K562 (cell line): ENCODE measurements around the gene CCM2. TPM values are rescaled to one million over a fixed set of nuclear protein-coding genes. Genes with fewer than 3 reads are reported as not detected.

Experiments
- EGR1 ChIP-seq: fragments of 450-650 bp; conservative IDR thresholded peaks from 2 replicates; pipeline ENCODE4 v1.6.1; 2017; ENCODE audit warnings: mild to moderate bottlenecking
- HDGF ChIP-seq: fragments of 450-650 bp; IDR thresholded peaks from 2 replicates; pipeline ENCODE4 v1.6.1; 2016
- HNRNPUL1 ChIP-seq: fragments of 200-400 bp; formaldehyde crosslinking; IDR thresholded peaks from 2 replicates; pipeline ENCODE4 v1.6.1; 2017; ENCODE audit warnings: low read length
- LARP7 ChIP-seq: fragments of 450-650 bp; IDR thresholded peaks from 2 replicates; pipeline ENCODE4 v1.6.1; 2016
- NELFE ChIP-seq: IDR thresholded peaks from 2 replicates; pipeline ENCODE4 v1.6.1; 2011; ENCODE audit warnings: mild to moderate bottlenecking; ENCODE audit not compliant: insufficient read depth, insufficient read length
- POU5F1 ChIP-seq: fragments of 150-350 bp; IDR thresholded peaks from 2 replicates; pipeline ENCODE4 v1.6.1; 2014; ENCODE audit warnings: borderline replicate concordance, low read length, low read depth, mild to moderate bottlenecking; ENCODE audit not compliant: partially characterized antibody
- ZNF146 ChIP-seq: IDR thresholded peaks from one replicate; pipeline ENCODE4 v1.6.1; 2018; ENCODE audit warnings: missing compliant biosample characterization; ENCODE audit not compliant: unreplicated experiment
- ZNF699 ChIP-seq: fragments of 250-450 bp; sonication (Bioruptor Pico); IDR thresholded peaks from 2 replicates; pipeline ENCODE4 v1.8.0; 2021; ENCODE audit warnings: mild to moderate bottlenecking, moderate library complexity; ENCODE audit not compliant: insufficient replicate concordance
- polyA plus RNA-seq, 8 experiments: library from polyadenylated mRNA; depleted of rRNA in 4 of 8; stranded (reverse) in 5 of 8; unstranded in 3 of 8; fragments of >200 nt; fragmentation: Nextera tagmentation in 2 of 8; fragmentation: Illumina TruSeq in 1 of 8; extraction: Ambion mirVana in 2 of 8; extraction: Trizol in 1 of 8; gene quantifications; 2 replicates each; pipeline versions ENCODE4 v1.2.1 to v1.2.3, GENCODE V29; 2011 to 2014; ENCODE audit warnings: inconsistent platforms in 1 of 8, missing spikeins in 1 of 8
- total RNA-seq, 7 experiments: library from RNA; depleted of rRNA in 6 of 7; stranded (reverse); fragments of >200 nt in 6 of 7; fragmentation: Illumina TruSeq in 2 of 7; extraction: Trizol in 2 of 7; gene quantifications; 2 replicates each; pipeline versions ENCODE4 v1.2.1 to v1.2.3, GENCODE V29; 2011 to 2021; ENCODE audit warnings: low replicate concordance in 1 of 7
- TF ChIP-seq, protein P1 (sequence below): fragments of 200-600 bp; sonication (generic); IDR thresholded peaks from one replicate; pipeline ENCODE4 v1.6.1; 2012; ENCODE audit warnings: mild to moderate bottlenecking, low read depth, low read length, inconsistent platforms
- TF ChIP-seq, protein P2 (sequence below): sonication (generic); formaldehyde crosslinking; IDR thresholded peaks from 2 replicates; pipeline ENCODE4 v1.8.0; 2022; ENCODE audit warnings: missing genetic modification reagents, mild to moderate bottlenecking, borderline replicate concordance
- TF ChIP-seq, protein P3 (sequence below): fragments of 250-450 bp; sonication (Bioruptor Pico); IDR thresholded peaks from 2 replicates; pipeline ENCODE4 v1.9.0; 2021; ENCODE audit warnings: mild to moderate bottlenecking, inconsistent platforms

CCM2 gene
- total and polyA plus RNA-seq, 9 of the 15 experiments (the other 6 are each of a cell fraction or from before 2014, with no cell fraction given): 0.41 to 38.6 (median 25.9) TPM

DNA sequence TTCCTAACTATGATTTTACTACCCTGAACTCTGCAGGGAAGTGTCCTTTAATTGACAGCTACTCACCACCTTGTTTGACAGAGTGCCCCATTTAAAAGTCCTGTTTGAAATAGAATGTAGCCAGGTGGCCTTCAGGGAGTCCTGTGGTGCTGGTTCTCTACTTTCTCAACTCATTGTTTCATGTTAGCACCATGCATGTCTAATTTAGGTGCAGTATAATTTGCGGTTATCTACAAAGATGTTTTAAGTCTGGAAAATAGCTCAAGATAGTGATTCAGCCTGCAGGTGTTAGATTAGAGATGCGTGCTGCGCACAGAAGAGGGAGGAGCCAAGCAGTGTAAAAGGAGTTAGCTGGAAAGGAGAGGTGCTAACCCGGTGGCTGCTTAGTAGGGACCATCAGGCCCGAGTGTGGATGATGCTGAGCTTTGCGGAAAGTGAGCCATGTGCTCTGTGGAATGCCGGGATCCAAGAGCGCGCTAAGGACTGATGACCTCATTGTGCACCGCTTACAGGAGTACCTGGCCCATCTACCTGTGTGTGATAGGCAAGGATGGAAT lies 1.2 kb downstream of the CCM2 start (continued):
- TF ChIP-seq, protein P1, sequence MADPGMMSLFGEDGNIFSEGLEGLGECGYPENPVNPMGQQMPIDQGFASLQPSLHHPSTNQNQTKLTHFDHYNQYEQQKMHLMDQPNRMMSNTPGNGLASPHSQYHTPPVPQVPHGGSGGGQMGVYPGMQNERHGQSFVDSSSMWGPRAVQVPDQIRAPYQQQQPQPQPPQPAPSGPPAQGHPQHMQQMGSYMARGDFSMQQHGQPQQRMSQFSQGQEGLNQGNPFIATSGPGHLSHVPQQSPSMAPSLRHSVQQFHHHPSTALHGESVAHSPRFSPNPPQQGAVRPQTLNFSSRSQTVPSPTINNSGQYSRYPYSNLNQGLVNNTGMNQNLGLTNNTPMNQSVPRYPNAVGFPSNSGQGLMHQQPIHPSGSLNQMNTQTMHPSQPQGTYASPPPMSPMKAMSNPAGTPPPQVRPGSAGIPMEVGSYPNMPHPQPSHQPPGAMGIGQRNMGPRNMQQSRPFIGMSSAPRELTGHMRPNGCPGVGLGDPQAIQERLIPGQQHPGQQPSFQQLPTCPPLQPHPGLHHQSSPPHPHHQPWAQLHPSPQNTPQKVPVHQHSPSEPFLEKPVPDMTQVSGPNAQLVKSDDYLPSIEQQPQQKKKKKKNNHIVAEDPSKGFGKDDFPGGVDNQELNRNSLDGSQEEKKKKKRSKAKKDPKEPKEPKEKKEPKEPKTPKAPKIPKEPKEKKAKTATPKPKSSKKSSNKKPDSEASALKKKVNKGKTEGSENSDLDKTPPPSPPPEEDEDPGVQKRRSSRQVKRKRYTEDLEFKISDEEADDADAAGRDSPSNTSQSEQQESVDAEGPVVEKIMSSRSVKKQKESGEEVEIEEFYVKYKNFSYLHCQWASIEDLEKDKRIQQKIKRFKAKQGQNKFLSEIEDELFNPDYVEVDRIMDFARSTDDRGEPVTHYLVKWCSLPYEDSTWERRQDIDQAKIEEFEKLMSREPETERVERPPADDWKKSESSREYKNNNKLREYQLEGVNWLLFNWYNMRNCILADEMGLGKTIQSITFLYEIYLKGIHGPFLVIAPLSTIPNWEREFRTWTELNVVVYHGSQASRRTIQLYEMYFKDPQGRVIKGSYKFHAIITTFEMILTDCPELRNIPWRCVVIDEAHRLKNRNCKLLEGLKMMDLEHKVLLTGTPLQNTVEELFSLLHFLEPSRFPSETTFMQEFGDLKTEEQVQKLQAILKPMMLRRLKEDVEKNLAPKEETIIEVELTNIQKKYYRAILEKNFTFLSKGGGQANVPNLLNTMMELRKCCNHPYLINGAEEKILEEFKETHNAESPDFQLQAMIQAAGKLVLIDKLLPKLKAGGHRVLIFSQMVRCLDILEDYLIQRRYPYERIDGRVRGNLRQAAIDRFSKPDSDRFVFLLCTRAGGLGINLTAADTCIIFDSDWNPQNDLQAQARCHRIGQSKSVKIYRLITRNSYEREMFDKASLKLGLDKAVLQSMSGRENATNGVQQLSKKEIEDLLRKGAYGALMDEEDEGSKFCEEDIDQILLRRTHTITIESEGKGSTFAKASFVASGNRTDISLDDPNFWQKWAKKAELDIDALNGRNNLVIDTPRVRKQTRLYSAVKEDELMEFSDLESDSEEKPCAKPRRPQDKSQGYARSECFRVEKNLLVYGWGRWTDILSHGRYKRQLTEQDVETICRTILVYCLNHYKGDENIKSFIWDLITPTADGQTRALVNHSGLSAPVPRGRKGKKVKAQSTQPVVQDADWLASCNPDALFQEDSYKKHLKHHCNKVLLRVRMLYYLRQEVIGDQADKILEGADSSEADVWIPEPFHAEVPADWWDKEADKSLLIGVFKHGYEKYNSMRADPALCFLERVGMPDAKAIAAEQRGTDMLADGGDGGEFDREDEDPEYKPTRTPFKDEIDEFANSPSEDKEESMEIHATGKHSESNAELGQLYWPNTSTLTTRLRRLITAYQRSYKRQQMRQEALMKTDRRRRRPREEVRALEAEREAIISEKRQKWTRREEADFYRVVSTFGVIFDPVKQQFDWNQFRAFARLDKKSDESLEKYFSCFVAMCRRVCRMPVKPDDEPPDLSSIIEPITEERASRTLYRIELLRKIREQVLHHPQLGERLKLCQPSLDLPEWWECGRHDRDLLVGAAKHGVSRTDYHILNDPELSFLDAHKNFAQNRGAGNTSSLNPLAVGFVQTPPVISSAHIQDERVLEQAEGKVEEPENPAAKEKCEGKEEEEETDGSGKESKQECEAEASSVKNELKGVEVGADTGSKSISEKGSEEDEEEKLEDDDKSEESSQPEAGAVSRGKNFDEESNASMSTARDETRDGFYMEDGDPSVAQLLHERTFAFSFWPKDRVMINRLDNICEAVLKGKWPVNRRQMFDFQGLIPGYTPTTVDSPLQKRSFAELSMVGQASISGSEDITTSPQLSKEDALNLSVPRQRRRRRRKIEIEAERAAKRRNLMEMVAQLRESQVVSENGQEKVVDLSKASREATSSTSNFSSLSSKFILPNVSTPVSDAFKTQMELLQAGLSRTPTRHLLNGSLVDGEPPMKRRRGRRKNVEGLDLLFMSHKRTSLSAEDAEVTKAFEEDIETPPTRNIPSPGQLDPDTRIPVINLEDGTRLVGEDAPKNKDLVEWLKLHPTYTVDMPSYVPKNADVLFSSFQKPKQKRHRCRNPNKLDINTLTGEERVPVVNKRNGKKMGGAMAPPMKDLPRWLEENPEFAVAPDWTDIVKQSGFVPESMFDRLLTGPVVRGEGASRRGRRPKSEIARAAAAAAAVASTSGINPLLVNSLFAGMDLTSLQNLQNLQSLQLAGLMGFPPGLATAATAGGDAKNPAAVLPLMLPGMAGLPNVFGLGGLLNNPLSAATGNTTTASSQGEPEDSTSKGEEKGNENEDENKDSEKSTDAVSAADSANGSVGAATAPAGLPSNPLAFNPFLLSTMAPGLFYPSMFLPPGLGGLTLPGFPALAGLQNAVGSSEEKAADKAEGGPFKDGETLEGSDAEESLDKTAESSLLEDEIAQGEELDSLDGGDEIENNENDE: no peak
- TF ChIP-seq ZNF146: no peak
- TF ChIP-seq EGR1: no peak
- no peak for TF ChIP-seq POU5F1
- TF ChIP-seq, protein P2, sequence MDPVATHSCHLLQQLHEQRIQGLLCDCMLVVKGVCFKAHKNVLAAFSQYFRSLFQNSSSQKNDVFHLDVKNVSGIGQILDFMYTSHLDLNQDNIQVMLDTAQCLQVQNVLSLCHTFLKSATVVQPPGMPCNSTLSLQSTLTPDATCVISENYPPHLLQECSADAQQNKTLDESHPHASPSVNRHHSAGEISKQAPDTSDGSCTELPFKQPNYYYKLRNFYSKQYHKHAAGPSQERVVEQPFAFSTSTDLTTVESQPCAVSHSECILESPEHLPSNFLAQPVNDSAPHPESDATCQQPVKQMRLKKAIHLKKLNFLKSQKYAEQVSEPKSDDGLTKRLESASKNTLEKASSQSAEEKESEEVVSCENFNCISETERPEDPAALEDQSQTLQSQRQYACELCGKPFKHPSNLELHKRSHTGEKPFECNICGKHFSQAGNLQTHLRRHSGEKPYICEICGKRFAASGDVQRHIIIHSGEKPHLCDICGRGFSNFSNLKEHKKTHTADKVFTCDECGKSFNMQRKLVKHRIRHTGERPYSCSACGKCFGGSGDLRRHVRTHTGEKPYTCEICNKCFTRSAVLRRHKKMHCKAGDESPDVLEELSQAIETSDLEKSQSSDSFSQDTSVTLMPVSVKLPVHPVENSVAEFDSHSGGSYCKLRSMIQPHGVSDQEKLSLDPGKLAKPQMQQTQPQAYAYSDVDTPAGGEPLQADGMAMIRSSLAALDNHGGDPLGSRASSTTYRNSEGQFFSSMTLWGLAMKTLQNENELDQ (CRISPR knock-in tag): no peak
- TF ChIP-seq, protein P3, sequence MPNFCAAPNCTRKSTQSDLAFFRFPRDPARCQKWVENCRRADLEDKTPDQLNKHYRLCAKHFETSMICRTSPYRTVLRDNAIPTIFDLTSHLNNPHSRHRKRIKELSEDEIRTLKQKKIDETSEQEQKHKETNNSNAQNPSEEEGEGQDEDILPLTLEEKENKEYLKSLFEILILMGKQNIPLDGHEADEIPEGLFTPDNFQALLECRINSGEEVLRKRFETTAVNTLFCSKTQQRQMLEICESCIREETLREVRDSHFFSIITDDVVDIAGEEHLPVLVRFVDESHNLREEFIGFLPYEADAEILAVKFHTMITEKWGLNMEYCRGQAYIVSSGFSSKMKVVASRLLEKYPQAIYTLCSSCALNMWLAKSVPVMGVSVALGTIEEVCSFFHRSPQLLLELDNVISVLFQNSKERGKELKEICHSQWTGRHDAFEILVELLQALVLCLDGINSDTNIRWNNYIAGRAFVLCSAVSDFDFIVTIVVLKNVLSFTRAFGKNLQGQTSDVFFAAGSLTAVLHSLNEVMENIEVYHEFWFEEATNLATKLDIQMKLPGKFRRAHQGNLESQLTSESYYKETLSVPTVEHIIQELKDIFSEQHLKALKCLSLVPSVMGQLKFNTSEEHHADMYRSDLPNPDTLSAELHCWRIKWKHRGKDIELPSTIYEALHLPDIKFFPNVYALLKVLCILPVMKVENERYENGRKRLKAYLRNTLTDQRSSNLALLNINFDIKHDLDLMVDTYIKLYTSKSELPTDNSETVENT: no peak
- TF ChIP-seq HNRNPUL1: no peak
- no peak for TF ChIP-seq HDGF
- TF ChIP-seq ZNF699 (CRISPR knock-in tag): no peak
- TF ChIP-seq LARP7: no peak
- TF ChIP-seq NELFE: no peak
